Measurements from ENCODE around the gene STK4. TPM values are rescaled to one million over a fixed set of nuclear protein-coding genes. Genes with fewer than 3 reads are reported as not detected.

Gene STK4
- total and polyA plus RNA-seq, 3 donors from 2014 or later = 24.9 to 42.7 (median 39.6) TPM

- Histone ChIP-seq H3K9me3 (no peaks in the 10 kb centered on the region), H3K4me3 (no peak overlapping the region), H3K27ac (no peak overlapping the region), H3K36me3 (ENCODE audit: low read depth, missing control alignments) (no peaks in the 10 kb centered on the region), H3K27me3 (no peaks in the 10 kb centered on the region), H3K4me1 (no peaks in the 10 kb centered on the region)
- no peak for DNase-seq
- TF ChIP-seq POLR2A (IDR thresholded peaks at IDR 0.05) (no peak), CTCF (IDR thresholded peaks at IDR 0.05) (no peak)
- 78 to 91% methylated on average over 2 of the region's 2 CpGs for WGBS, 2 donors
- intact Hi-C loops (cut with DNase I; ENCODE audit: low total_unique reads) = no loop called here
Observed at GRCh38 chr20:45085289-45085688, 119.0 kb downstream of the STK4 start.

- TF ChIP-seq POLR2A (IDR thresholded peaks at IDR 0.05) = no peak
- TF ChIP-seq CTCF (IDR thresholded peaks at IDR 0.05) = no peak
- H3K27me3 ChIP-seq = no peaks in the 10 kb centered on the region
- H3K36me3 ChIP-seq (ENCODE audit: low read depth, missing control alignments) = no peaks in the 10 kb centered on the region
- no peak for DNase-seq
- no peaks in the 10 kb centered on the region for H3K9me3 ChIP-seq
- H3K27ac ChIP-seq = no peak overlapping the region
- WGBS, 2 donors = 80 to 96% methylated on average over 1 of the region's 1 CpG
- no peaks in the 10 kb centered on the region for H3K4me1 ChIP-seq
- H3K4me3 ChIP-seq = no peak overlapping the region
- intact Hi-C loops (cut with DNase I; ENCODE audit: low total_unique reads) = no loop called here
Observed at GRCh38 chr20:45085867-45086266, 119.6 kb downstream of the STK4 start.

- intact Hi-C loops (cut with DNase I; ENCODE audit: low total_unique reads) = no loop called here
- Histone ChIP-seq H3K36me3 (ENCODE audit: low read depth, missing control alignments) (no peaks in the 10 kb centered on the region), H3K4me1 (no peaks in the 10 kb centered on the region), H3K4me3 (no peak overlapping the region), H3K27me3 (no peaks in the 10 kb centered on the region), H3K9me3 (no peaks in the 10 kb centered on the region), H3K27ac (no peak overlapping the region)
- no peak for DNase-seq
- 89% methylated on average over 3 of the region's 3 CpGs for WGBS, 2 donors
- TF ChIP-seq CTCF (IDR thresholded peaks at IDR 0.05) (no peak), POLR2A (IDR thresholded peaks at IDR 0.05) (no peak)
Observed at GRCh38 chr20:45087097-45087790, 120.9 kb downstream of the STK4 start.

- intact Hi-C loops (cut with DNase I; ENCODE audit: low total_unique reads) = no loop called here
- Histone ChIP-seq H3K4me1 (no peaks in the 10 kb centered on the region), H3K36me3 (ENCODE audit: low read depth, missing control alignments) (no peaks in the 10 kb centered on the region), H3K27me3 (no peaks in the 10 kb centered on the region), H3K9me3 (no peaks in the 10 kb centered on the region), H3K4me3 (no peak overlapping the region), H3K27ac (no peak overlapping the region)
- TF ChIP-seq POLR2A (IDR thresholded peaks at IDR 0.05) = no peak
- TF ChIP-seq CTCF (IDR thresholded peaks at IDR 0.05) = no peak
- WGBS, 2 donors = 69 to 94% methylated on average over 1 of the region's 1 CpG
- DNase-seq = no peak
Observed at GRCh38 chr20:45087814-45088213, 121.5 kb downstream of the STK4 start.

GRCh38 chr20:45088247-45088646 is 121.9 kb downstream of the STK4 start:
- Histone ChIP-seq H3K27me3 (no peaks in the 10 kb centered on the region), H3K36me3 (ENCODE audit: low read depth, missing control alignments) (no peaks in the 10 kb centered on the region), H3K4me3 (no peak overlapping the region), H3K4me1 (no peaks in the 10 kb centered on the region), H3K27ac (no peak overlapping the region), H3K9me3 (no peaks in the 10 kb centered on the region)
- TF ChIP-seq CTCF (IDR thresholded peaks at IDR 0.05) (no peak), POLR2A (IDR thresholded peaks at IDR 0.05) (no peak)
- intact Hi-C loops (cut with DNase I; ENCODE audit: low total_unique reads) = no loop called here
- WGBS, 2 donors = 69 to 71% methylated on average over 7 of the region's 7 CpGs
- DNase-seq = no peak

All from testis (tissue), 3 donors.